ENCODE measurements around the gene RNF5.
"Not testable (repeated sequence)": the region's sequence is repeated elsewhere in the genome, so short reads cannot be mapped to it uniquely, and the experiment has no call there.

RNF5 gene, protein sequence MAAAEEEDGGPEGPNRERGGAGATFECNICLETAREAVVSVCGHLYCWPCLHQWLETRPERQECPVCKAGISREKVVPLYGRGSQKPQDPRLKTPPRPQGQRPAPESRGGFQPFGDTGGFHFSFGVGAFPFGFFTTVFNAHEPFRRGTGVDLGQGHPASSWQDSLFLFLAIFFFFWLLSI

DNA sequence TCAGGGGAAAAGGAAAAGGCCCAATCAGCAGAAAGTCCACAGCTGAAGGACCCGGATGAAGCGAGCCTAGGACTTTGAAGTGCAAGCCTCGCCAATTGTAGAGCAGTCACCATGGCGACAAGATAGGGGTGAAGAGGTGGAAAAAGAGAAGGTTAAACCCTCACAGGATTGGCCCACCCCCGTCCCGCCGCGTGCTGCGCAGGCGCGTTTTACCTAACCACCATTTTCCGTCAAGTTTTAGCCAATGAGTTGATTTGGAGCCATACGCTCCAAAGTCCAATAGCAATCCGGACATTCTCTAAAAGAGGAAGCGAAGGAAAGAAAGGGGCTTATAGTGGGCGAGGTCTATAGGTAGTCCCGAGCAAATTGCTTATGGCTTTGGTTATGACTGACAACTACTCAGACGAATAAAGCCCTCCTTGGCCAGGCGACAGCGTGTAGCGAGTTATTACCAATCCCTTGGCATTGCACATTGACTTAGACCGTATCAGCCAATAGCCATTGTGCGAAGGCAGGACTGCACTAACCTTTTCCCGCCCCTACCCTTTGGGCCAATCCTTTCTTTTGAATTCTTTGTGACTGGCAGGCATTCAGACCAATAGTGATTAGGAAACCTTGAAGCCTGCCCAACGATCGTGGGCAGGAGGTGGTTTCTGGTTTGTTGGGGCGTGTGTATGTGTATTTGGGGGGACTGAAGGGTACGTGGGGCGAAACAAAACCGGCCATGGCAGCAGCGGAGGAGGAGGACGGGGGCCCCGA lies at the start of gene RNF5:
TSS of gene RNF5 (plus strand) at position 618 of the 759 bp plus-strand sequence. CDS start at position 725, 107 bp downstream.
- DNase-seq (ENCODE audit: low read depth) = peak; percentile 100

DNA sequence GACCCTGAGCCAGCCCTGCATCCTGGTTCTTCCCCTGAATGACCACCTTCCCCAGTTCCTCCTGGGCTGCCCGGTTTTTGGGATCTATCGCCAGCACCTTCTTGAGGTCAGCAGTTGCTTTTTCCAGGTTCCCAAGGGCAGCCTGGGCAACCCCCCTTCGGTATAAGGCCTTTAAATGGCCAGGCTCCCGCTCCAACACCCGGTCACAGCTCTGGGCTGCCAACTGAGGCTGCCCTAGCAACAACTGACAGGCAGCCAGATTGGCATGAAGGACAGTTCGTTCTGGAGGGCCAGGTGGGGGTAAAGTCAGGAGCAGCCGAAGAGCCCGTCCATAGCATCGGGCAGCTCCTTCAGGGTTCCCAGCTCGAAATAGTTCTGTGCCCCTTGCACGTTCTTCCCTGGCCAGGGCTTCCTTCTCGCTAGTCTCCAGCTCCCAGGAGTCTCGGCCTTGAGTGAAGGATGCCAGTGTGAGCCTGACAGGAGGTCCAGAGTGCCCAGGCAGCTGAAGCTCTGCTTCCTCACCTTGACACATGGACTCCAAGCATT lies 49.4 kb upstream of the RNF5 start:
- DNase-seq (ENCODE audit: low read depth) = no peak

DNA sequence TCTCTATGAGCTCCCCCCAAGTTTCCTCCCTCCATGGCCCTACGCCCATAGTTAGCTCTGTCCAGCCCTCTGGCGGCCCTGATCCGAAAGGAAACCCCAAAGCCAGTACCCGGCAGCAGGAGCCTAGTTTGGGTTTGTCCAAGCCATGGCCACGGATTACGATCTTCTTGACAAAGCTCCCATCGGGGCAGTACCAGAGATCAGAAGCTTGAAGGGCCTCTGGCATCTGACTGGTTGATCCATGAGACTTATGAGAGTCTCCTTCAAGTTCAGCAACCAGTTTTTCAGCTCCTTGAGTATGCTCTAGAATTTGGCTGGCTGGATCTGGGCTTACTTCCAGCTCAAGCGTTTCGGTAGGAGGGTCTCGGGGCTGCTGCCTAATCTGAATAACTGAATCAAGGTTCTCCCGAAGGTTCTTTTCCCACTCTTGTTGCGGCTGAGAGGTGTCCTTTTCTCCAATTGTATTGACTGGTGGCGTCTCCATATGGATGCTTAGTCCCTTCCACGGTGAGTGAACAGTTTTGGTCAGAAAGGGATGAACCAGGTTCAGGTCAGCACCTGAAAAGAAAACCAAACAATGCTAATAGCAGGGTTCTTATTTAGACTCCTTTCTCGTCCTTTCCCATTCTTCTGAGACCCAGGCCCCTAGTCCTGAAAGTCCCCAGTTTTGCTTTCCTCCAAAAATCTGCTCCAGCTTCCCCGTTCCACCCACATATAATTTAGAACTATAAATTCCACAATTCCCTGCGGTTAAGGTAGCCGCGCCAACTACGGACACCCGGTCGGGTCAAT lies 48.7 kb upstream of the RNF5 start:
- DNase-seq (ENCODE audit: low read depth) = peak; percentile 54

DNA sequence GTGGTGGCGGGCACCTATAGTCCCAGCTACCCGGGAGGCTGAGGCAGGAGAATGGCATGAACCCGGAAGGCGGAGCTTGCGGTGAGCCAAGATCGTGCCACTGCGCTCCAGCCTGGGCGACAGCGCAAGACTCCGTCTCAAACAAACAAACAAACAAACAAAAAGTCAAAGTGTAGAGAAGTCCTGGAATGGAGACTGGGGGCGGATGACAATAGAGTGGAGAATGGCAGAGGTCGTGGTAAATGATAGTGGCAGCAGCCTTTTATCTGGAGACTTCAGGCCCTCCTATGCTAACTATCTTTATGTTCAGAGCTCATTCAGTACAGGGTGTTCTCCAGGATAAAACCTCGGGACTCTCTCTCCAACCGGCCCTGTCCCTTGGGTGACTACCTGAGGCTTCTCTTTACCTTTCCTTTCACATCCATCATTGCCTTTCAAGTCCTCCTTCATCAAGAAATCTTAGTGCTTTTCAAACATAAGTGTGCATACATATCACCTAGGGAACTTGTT lies 46.7 kb upstream of the RNF5 start:
- no peak for DNase-seq (ENCODE audit: low read depth)

DNA sequence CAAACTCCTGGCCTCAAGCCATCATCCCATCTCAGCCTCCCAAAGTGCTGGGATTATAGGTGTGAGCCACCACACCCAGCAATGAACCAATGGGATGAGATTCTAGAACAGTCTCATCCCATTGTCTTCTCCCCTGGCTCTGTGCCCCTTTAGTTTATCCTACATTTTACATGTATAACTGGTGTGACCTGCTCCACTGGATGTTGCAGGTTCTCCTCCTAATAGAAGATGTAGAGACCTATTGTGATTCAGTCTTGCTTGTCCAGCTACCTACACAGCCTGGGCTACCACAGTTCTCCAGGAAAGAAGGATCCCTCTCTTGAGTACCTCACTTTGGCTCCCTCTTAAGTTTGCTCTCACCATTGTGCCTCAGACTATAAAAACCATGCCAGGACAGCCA lies 46.1 kb upstream of the RNF5 start:
- DNase-seq (ENCODE audit: low read depth) = no peak

DNA sequence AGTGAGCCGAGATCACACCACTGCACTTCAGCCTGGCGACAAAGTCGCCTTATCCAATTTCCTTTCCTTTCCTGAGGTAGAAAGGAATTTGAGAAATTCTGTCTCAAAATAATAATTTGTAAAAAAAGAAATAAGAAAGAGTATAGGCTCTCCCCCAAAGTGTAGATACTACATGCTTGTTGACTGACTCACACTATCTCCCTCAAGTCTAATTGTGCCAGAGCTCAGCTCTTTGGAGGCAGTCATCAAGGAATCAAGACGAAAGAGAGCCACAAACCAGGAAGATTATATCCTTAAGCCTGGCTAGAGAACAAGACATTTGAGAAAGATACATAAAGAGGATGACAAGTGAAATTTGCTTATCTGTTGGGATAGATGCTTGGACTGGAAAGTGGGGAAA lies 44.4 kb upstream of the RNF5 start:
- DNase-seq (ENCODE audit: low read depth) = no peak

DNA sequence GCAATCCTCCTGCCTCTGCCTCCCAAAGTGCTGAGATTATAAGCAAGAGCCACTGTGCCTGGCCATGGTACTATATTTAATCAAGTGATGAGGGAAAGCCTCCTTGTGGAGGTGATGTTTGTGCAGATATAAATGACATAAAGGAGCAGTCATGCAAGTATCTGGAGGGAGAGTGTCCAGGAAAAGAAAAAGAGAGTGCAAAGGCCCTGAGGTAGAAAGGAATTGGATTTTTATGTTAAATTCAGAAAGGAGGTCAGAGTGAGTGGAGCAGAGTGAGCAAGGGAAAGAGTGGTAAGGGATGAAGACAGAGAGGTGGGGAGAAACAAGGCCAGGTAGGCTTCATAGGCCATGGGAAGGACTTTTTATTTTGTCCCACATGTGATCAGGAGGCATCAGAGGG lies 40.8 kb upstream of the RNF5 start:
- no peak for DNase-seq (ENCODE audit: low read depth)

DNA sequence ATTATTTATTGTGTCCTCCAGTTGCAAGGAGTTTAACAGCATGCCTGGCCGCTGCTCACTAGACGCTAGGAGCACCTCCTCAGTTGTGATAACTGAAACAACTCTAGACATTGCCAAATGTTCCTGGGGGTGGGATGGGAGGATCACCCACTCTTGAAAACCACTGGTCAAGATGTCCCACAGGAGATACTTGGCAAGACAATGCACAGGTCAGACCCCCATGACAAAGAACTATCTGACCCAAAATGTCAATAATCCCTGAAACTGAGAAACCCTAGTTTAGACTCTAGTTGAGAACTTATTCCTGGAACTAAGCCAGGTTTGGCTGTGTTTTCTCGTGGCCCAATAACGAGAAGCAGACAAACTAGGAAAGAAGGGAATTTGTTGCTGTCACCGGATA lies 38.6 kb upstream of the RNF5 start:
- DNase-seq (ENCODE audit: low read depth) = no peak

DNA sequence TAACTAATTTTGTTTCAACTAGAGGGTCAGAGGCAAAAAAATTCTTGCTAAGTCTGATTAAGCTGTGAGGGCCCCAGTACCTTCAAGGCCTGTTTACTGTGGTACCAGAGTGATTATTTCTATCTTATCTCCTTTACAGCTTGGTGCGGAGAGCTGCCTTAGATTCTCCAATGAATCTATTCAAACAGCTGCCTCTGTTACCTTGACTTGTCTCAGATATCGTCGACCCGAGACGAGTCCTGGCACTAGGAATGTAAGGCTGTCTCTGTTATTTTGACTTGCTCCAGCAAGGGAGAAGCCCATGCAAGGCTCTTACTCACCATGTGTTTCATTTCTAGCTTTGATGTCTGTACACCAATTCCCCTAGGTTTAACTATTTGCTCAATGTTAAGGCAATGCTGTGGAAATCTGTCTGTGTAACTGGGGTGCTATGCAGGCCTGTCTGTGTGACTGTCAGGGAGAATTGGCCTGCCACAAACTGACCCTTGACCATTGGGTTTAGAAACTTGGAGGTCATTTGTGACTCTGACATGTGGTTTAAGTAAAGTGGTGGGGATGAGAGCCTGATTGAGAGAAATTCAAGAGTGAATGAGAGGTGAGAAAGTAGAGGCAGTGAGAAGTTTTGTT lies 37.7 kb upstream of the RNF5 start:
- DNase-seq (ENCODE audit: low read depth) = no peak

DNA sequence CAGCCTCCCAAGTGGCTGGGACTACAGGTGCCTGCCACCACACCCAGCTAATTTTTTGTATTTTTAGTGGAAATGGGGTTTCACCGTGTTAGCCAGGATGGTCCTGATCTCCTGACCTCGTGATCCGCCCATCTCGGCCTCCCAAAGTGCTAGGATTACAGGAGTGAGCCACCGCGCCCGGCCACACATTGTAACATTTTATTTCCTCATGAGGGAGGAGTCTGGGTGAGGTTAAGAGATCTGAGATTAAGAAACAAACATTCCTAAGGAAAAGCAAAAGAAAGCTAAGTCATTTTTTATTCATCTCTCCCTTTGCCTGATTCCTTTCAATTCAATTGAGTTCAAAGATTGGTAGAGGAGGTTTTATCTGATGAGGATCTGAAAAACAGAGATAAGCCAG lies 34.0 kb upstream of the RNF5 start:
- DNase-seq (ENCODE audit: low read depth) = not testable (repeated sequence)

DNA sequence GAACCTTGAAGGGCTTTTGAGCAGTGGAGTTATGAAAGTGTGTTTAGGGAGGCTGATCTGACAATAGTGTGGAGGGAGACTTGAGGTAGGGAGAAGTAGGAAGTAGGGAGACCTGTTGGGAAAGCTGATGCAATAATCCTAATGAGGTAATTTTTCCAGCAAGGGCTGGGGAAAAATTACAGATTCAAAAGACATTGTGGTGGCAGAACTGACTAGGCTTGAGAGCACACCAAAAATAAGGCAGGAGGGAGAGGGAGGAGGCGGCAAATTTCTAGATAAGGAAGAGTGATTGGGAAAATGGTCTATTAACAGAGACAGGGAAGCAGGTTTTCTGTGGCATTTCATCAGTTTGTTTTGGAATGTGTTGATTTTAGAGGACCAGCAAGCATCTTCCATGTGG lies 31.9 kb upstream of the RNF5 start:
- DNase-seq (ENCODE audit: low read depth) = no peak

DNA sequence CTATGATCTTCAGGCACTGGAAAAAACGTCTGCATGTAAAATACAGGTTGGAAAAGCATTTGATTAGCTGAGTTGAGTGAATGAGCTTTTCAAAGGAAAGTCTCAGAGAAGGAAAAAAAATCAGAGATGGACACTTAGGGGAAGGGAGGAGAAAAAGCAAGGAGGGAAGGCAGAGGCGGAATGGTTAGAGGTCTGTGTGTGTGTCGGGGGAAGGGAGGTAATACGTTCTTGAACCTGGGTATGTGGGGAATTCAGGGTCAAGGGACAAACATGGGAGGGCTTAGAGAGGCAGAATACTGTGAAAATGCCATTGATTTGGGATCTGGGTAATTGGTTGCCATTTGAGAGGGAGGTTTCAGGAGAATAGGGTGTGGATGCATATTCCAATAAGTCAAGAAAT lies 31.5 kb upstream of the RNF5 start:
- DNase-seq (ENCODE audit: low read depth) = no peak

DNA sequence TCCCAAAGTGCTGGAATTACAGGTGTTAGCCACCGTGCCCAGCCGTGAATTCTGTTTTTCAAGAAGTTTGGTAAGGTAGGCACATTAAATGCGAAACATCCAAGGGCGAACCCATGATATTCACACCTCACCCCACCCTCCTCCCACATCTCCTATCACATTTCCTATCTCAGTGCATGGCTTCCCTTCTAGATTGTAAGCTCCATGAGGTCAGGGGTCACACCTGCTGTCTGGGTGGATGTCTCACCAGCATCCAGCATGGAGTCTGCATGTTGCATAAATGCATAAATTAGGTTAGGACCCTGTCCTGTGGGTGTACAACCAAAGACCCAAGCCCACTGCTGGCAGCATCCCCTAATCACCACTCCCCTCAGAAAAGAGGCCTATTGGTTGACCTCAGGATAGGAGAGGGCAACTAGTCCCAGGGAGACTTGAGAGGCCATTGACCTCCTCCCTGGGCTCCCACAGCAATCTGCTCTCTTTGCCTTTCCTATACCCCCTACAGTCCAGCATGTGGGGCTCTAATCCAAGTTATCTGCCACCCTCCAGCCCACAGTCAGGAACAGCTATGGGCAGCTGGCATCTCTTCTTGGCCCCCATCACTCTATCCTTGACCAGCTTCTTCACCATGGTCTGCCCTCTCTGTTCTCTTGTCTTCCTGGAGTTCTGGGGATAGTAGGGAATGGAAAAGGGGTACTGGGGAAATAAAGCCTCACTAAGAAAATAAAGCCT lies 30.6 kb upstream of the RNF5 start:
- DNase-seq (ENCODE audit: low read depth) = no peak

DNA sequence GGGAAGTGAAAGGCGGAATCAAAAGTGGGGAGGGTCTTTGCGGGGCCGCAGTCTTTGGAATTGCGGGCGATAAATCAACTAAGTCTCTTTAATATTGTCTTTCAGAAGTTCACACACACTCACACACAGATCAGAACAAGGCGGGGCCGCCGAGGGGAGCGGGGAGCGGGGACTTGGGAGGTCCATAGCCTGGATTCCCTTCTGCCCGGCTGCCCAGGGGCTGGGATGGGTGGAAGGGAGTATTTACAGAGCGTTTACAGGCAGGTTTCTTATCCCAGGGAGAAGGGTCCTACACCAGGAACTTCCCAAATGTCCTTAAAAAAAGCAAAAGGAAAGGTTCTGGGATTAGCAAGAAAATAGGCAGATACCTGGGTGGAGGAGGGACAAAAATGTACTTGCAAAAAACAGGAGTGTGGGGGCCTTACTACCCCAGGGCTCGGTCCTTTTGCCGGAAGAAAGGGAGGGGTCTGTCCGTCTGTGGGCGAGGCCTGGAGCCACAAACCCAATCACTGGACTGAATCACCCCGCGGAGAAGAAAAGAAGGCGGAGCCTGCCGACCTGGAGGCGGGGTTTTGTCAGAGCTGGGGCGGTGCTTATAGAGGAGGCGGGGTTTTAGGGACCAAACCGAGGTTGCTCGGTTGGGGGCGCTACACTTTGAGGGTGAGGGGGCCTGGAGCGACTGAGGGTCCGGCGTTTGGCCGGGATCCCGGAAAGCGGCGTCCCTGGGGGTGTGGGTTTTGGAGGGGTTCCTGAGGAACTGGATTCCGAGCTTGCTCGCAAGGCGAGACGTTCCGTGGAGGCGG lies 29.7 kb upstream of the RNF5 start:
- DNase-seq (ENCODE audit: low read depth) = no peak

DNA sequence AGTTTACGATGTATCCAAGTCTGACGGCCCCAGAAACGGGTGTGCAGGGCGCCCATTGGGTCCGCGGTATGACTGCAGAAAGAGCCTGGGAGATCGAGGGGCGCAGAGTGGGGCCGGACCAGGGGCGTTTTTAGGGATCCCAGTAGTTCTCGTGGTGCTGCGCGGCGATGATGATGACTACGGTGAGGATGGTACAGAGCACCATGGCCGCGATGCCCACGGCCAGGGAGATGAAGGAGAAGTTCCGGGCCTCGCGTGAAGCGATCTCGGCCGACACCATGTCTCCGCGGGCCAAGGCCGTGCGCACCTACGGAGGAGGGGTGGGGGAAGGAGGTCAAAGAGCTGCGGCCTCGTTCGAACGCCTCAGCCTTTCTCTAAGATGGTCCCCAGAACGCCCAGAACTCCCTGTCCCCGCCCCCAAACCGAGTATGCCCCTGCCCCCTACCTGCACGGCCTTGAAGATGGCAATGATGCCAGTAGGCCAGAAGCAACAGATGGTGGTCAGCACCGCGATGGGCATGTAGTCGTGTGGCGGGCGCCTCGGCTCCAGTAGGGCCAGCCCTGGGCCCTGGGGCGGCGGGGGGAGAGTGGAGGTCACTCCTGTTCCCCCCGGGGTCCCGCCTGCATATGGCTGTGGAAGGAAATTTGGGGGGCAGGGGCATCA lies 29.0 kb upstream of the RNF5 start:
- no peak for DNase-seq (ENCODE audit: low read depth)

DNA sequence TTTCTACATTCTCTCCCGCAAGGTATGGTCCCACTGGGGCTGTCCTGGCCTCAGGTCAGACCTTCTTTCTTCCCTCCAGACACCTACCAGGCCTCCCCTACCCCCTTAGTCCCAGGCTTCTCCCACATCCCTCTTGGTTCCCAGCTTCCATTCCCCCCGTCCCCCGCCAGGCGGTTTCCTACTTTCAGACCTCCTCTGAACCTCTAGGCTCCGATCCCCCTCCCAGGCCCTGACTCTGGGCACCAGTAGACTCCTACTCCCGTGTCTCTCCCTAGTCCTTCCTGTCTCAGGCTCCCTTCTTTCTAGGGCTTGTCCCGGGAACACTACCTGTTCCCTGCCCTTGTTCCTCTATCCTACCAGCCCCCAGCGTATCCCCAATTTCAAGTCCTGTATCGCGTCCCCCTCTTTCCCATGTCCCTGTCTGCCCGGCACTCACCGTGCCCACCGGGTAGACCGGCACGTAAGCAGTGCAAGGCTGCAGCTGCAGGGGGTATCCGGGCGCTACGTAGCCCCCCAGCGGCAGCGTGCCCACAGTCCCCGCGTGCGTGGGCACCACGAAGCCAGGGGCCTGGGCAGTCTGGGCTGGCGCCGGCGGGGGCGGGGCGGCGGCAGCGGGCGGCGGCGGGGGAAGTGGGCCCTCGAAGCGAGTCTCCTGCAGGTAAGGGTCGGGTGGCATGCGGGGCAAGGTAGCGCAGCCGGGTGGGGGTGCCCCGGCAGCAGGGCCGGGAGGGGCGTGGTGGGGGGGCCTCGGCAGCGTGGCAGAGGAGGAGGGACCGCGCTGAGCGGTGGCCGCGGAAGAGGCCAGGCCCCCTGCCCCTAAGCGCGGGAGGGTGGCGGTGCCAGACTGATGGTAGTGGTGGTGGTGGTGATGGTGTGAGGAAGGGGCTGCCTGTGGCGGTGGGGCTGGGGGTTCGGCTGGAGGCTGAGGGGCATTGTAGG lies 28.0 kb upstream of the RNF5 start:
- no peak for DNase-seq (ENCODE audit: low read depth)

DNA sequence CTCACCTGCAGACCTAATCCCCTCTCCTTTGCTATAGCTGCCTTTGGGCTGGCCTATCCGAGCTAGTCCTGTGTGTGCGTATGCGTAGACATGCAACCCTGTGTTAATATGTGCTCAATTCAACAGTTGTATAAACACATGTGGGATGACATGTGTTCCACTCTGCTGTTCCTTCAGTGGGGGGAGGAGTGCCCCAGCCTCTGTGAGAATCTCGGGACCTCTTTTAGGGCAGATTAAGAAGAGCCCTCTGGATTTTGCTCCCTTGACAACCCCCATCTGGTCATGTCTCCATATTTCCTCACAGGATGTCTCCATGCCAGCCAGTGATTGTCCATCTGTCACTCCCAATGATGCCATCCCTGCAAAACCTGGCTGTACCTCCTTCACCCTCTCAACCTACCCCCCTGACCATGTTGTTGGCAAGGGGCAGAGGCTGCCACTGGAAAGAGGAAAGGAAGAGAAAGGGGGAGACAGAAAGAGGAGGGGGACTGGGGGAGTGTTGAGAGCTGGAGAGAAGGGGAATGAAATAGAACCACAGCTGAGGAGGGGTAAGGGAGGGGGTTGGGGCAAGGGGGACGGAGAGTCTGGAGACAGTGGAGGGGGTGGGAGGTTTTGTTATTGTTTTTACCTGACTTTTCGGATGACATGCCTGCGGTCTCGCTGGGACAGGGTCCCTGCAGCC lies 26.9 kb upstream of the RNF5 start:
- no peak for DNase-seq (ENCODE audit: low read depth)
